SJCRH30 (cell line): Measurements from ENCODE around the gene CSTPP1. TPM values are rescaled to one million over a fixed set of nuclear protein-coding genes. Genes with fewer than 3 reads are reported as not detected.
A peak's percentile ranks its signal among the peaks of the same experiment; 100 is the strongest.
"Not testable (repeated sequence)": the region's sequence is repeated elsewhere in the genome, so short reads cannot be mapped to it uniquely, and the experiment has no call there.

Experiments
- DNase-seq, 2 experiments: peaks; one replicate each; pipeline ENCODE4 v3.0.0-alpha.2; 2015 to 2020
- H3K27ac ChIP-seq: fragments of 250-450 bp; sonication (Bioruptor Pico); 2 replicates; pipeline ENCODE4 v1.5.1; 2020; ENCODE audit warnings: mild to moderate bottlenecking, moderate library complexity
- H3K27me3 ChIP-seq: fragments of 250-450 bp; sonication (Bioruptor Pico); 2 replicates; pipeline ENCODE4 v1.5.1; 2020; ENCODE audit warnings: mild to moderate bottlenecking, moderate library complexity
- H3K36me3 ChIP-seq: fragments of 250-450 bp; sonication (Bioruptor Pico); 2 replicates; pipeline ENCODE4 v1.5.1; 2020; ENCODE audit warnings: mild to moderate bottlenecking, moderate library complexity
- H3K4me1 ChIP-seq: fragments of 250-450 bp; sonication (Bioruptor Pico); 2 replicates; pipeline ENCODE4 v1.5.1; 2020; ENCODE audit warnings: mild to moderate bottlenecking, moderate library complexity
- H3K4me3 ChIP-seq: fragments of 250-450 bp; sonication (Bioruptor Pico); 2 replicates; pipeline ENCODE4 v1.5.1; 2020; ENCODE audit warnings: mild to moderate bottlenecking, moderate library complexity
- H3K9me3 ChIP-seq: fragments of 250-450 bp; sonication (Bioruptor Pico); replicated peaks from 2 replicates; pipeline ENCODE4 v1.5.1; 2020; ENCODE audit warnings: mild to moderate bottlenecking, moderate library complexity
- total RNA-seq: library from RNA; depleted of rRNA; stranded (reverse); fragments of >200 nt; shearing (Covaris generic); gene quantifications from 2 replicates; pipeline ENCODE4 v1.2.3, GENCODE V29; 2014

Gene CSTPP1
- total RNA-seq, 1 experiment from 2014 or later: 24.5 TPM

DNA sequence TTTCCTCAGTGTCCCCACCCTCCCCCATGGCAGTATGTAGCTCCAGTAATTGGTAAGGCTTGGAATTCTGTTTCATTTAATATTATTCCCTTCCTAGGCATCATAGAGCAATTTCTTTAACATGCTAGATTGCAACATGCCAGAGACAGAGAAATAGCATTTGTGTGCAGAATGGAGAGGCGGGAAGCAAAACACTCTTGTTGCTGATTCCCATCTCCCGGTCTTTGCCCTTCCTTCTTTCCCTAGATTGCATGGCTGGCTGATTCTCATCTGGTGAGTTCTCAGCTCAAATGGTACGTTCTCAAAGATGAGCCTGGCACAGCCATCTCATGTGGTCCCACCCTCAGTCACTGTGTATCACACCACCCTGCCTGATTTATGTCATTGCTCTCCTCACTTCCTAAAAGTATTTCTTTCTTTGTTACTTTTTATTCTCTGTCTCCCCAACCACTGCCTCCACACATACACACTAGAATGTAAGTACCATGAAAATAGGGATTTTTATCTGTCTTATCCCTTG, 173.2 kb downstream of the CSTPP1 start:
- Histone ChIP-seq H3K4me3 (no peak overlapping the region), H3K36me3 (no peaks in the 10 kb centered on the region), H3K27ac (no peak overlapping the region), H3K9me3 (peaks cover 3% of the 10 kb centered on the region), H3K27me3 (no peaks in the 10 kb centered on the region), H3K4me1 (peaks cover 4% of the 10 kb centered on the region)
- DNase-seq: no peak

DNA sequence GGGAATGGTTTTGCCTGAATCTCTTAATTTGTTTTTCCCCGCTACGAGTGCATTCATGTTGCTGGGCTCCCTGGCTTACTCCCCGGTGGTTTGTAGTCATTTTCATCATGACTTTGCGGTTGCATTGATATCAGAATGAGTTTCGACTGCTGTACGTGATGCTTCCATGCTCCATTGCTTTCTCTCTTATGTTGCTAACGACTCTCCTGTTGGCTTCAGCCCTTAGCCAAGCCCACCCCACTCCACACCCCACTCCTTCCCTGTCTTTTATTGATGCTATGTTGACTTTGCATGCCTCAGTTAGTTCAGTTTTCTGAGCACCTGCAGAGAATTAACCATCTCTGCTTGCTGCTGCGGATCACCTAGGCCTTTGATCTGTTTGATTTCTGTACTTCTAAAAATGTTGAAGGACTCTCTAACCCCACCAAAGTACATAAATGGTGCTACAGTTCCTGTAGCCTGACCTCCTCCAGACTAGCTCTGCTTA, 174.8 kb downstream of the CSTPP1 start:
- Histone ChIP-seq H3K27me3 (no peaks in the 10 kb centered on the region), H3K4me1 (no peaks in the 10 kb centered on the region), H3K4me3 (no peak overlapping the region), H3K9me3 (peaks cover 3% of the 10 kb centered on the region), H3K27ac (no peak overlapping the region), H3K36me3 (no peaks in the 10 kb centered on the region)
- DNase-seq: no peak

GRCh38 chr11:47112941-47113340, 176.4 kb downstream of the CSTPP1 start:
- not testable (repeated sequence) for H3K27ac ChIP-seq, H3K4me1 ChIP-seq, H3K9me3 ChIP-seq, H3K36me3 ChIP-seq, H3K4me3 ChIP-seq, H3K27me3 ChIP-seq, DNase-seq

- not testable (repeated sequence) for H3K9me3 ChIP-seq, H3K27me3 ChIP-seq, H3K4me1 ChIP-seq, DNase-seq, H3K27ac ChIP-seq, H3K4me3 ChIP-seq, H3K36me3 ChIP-seq
These were observed 182.6 kb downstream of the CSTPP1 start for GRCh38 chr11:47118958-47119688.

DNA sequence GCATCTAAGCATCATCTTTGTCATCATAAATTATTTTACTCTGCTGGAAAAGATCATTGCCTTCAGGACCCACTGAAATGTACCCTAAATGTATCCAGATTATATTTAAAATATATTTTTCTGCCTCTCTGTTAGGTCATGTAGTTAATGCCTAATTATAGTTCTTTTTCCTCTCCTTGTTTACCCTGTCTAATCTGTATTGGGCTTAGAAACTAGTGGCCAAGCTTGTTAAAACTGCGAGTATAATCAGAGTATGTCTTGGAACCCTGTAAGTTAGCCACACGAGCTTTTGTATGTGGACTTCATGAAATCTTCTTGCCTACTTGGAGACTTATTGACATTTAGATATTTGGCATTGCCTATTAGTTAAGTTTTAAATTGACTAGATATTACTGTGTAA, 184.5 kb downstream of the CSTPP1 start:
- H3K27ac ChIP-seq: no peak overlapping the region
- no peaks in the 10 kb centered on the region for H3K36me3 ChIP-seq
- H3K4me3 ChIP-seq: no peak overlapping the region
- no peaks in the 10 kb centered on the region for H3K4me1 ChIP-seq
- no peaks in the 10 kb centered on the region for H3K27me3 ChIP-seq
- DNase-seq: no peak
- H3K9me3 ChIP-seq: no peaks in the 10 kb centered on the region

DNA sequence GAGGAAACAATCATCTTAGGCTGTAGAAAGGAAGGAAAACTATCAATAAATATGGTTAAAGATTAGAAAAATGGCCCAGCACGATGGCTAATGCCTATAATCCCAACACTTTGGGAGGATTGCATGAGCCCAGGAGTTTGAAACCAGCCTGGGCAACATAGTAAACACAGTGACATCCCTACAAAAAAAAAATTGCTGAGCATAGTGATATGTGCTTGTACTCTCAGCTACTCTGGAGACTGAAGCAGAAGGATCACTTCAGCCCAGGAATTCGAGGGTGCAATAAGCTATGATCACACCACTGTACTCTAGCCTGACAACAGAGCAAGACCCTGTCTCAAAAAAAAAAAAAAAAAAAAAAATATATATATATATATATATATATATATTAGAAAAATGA, 185.2 kb downstream of the CSTPP1 start:
- Histone ChIP-seq H3K9me3 (no peaks in the 10 kb centered on the region), H3K27me3 (no peaks in the 10 kb centered on the region), H3K4me1 (no peaks in the 10 kb centered on the region), H3K4me3 (no peak overlapping the region), H3K27ac (no peak overlapping the region), H3K36me3 (no peaks in the 10 kb centered on the region)
- DNase-seq: no peak

DNA sequence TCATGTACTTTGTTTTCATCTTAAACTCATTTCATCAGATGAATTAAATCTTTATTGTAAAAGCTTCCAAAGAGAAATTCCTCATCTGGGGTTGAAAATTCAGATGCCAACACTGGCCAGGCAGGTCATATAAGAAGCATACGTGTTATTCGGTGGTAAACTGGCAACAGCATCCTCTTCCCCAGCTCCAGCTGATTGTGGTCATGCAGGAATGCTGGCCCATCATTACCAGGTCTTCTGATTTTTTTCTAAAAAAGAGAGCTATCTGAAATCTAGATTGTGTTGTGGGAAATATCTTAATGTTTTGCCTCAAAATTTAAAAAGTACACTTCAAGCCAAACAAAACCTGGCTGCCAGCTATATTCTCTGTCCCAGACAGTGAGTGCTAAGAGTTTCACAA, 186.5 kb downstream of the CSTPP1 start:
- Histone ChIP-seq H3K4me1 (no peaks in the 10 kb centered on the region), H3K36me3 (no peaks in the 10 kb centered on the region), H3K27ac (no peak overlapping the region), H3K9me3 (no peaks in the 10 kb centered on the region), H3K27me3 (no peaks in the 10 kb centered on the region), H3K4me3 (no peak overlapping the region)
- no peak for DNase-seq

DNA sequence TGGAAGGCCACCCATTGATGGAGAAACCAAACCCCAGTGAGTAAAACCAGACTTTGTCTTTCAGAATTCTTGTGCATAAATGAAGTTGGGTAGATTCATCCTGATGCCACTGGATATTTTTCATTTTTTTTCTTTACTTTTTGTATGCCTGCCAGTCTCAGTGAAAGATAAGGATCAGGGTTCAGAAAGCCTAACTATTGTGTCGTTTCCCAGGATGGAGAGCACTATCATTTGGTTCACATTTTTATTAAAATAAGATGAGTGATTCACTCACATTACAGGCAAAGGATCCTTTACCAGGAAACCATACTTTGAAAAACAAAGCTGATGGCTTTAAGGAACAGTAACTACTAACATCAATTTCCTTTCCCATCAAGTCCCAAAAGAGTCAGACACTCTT, 188.1 kb downstream of the CSTPP1 start:
- no peak overlapping the region for H3K27ac ChIP-seq

DNA sequence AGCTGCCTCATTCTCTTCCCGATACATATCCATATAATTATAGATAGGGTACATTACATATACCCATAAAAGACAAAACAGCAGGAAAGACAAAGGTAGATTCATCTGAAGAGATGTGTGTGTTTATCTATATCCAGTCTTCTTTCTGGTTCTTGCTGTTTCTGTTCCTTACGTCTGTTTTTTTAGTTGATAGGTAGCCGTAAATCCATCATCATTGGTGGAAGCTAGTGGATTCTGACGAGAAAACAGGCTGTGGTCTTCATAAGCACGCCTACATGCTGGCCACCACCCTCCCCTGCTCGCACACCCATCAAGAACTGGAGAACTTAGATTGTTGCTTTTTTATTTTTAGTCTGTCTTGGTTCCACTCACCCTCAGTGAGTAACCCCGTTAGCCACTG, 188.5 kb downstream of the CSTPP1 start:
- DNase-seq: no peak
- H3K9me3 ChIP-seq: no peaks in the 10 kb centered on the region
- no peak overlapping the region for H3K27ac ChIP-seq
- no peaks in the 10 kb centered on the region for H3K4me1 ChIP-seq
- H3K27me3 ChIP-seq: no peaks in the 10 kb centered on the region
- H3K36me3 ChIP-seq: no peaks in the 10 kb centered on the region
- H3K4me3 ChIP-seq: no peak overlapping the region

More for the DNA sequence above, 188.1 kb downstream of the CSTPP1 start:
- Histone ChIP-seq H3K4me1 (no peaks in the 10 kb centered on the region), H3K4me3 (no peak overlapping the region), H3K36me3 (no peaks in the 10 kb centered on the region), H3K9me3 (no peaks in the 10 kb centered on the region), H3K27me3 (no peaks in the 10 kb centered on the region)
- DNase-seq: no peak

DNA sequence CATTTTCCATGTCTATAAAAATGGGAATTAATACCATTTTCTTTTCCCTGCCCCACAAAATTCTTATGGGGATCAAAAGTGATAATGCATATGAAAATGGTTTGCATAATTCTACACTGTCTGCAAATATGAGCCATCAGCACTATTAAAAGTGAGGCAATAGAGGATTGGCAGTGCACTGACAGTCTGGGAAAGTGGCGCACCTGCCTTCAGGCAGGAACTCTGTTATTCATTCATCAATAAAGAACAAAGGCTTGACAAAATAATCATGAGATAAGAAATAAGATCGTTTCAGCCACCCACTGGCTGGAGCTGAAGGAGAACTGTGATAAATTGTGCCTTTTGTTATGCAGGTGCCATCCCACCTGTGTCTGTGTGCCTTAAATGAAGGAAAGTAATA, 190.7 kb downstream of the CSTPP1 start:
- Histone ChIP-seq H3K4me3 (no peak overlapping the region), H3K9me3 (no peaks in the 10 kb centered on the region), H3K36me3 (no peaks in the 10 kb centered on the region), H3K4me1 (peaks cover 14% of the 10 kb centered on the region), H3K27me3 (no peaks in the 10 kb centered on the region), H3K27ac (no peak overlapping the region)
- DNase-seq: no peak

DNA sequence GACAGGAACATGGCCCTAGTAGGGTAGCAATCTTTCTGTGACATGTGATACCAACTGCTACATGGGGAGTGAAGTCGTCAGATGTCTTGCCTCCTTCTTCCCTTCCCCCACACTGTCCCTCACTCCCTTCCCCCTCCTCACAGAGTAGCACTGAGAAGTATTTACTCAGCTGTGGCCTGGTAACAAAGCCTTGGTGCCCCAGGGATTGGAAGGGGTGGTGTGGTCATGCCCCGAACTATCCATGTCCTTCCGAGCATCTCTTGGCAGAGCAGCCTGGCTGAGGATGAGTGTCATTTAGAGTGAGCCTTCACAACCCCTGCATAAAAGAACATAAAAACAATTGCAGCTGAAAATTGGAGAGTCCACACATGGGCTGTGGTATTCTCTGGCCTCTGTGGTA, 194.0 kb downstream of the CSTPP1 start:
- Histone ChIP-seq H3K36me3 (no peaks in the 10 kb centered on the region), H3K4me3 (no peak overlapping the region), H3K4me1 (peaks cover 14% of the 10 kb centered on the region), H3K27me3 (no peaks in the 10 kb centered on the region), H3K9me3 (no peaks in the 10 kb centered on the region), H3K27ac (peak overlapping the region; percentile 5; the same call in 1 of the 2 replicates)
- peak; percentile 86 to 87 for DNase-seq

DNA sequence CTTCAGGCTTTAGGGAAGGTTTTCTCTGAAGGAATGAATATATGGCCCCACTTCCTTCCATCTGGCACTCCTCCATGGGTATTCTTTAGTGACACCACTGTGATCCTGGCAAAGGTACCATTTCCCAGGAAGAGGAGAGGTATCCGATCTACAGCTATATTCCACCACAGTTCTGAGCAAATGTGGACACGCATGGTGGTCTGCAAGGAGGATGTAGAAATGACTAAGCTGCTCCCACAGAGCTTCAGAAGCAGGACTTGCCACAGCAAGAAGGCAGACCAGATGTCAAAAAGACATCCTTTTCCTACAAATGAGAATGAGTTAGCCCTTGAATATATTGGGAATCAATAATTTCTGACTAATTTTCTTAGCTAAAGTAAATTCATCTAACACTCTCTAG, 194.6 kb downstream of the CSTPP1 start:
- peaks cover 14% of the 10 kb centered on the region for H3K4me1 ChIP-seq

DNA sequence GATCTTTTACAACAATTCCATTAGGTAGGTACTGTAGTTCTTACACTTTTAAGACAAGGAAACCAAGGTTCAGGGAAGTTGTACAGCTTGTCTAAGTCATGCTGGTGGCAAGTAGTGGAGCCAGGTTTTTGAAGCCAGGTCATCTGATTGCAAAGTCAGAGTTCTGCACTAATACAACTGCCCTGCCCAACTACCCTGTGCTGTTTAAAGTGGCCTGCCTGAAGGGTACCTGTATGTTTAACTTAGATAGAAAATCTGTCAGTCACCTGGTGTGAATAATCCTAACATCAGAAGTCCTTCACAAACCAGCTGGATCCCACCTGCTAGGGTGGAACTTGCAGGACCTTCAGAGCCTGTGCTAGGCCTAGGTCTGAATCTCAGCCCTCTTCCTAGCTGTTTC, 195.9 kb downstream of the CSTPP1 start:
- H3K4me3 ChIP-seq: no peak overlapping the region
- no peak for DNase-seq
- H3K36me3 ChIP-seq: no peaks in the 10 kb centered on the region
- peaks cover 14% of the 10 kb centered on the region for H3K4me1 ChIP-seq
- no peak overlapping the region for H3K27ac ChIP-seq
- no peaks in the 10 kb centered on the region for H3K27me3 ChIP-seq
- H3K9me3 ChIP-seq: no peaks in the 10 kb centered on the region

More for the DNA sequence above, 194.6 kb downstream of the CSTPP1 start:
- no peak for DNase-seq
- H3K4me3 ChIP-seq: no peak overlapping the region
- no peaks in the 10 kb centered on the region for H3K36me3 ChIP-seq
- H3K27me3 ChIP-seq: no peaks in the 10 kb centered on the region
- no peaks in the 10 kb centered on the region for H3K9me3 ChIP-seq
- H3K27ac ChIP-seq: peak overlapping the region; percentile 5; the same call in 1 of the 2 replicates

DNA sequence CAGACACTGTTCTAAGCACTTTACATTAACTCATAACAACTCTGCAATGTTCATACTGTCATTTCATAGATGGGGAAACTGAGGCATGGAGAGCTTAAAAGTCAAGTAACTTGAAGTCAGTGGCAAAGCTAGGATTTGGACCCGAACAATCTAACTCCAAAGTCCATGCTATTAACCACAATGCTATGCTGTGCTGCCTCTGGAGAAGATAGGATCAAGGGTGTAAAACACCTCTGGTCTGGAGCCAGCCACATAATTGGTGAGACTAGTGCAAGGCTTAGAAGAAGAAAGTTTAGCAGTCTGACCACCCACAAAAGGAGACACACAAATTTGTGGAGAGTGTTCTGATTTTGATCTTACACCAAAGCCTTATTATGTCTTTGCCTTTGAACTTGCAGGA, 196.4 kb downstream of the CSTPP1 start:
- Histone ChIP-seq H3K36me3 (no peaks in the 10 kb centered on the region), H3K27me3 (no peaks in the 10 kb centered on the region), H3K4me3 (no peak overlapping the region), H3K4me1 (peaks cover 14% of the 10 kb centered on the region), H3K9me3 (no peaks in the 10 kb centered on the region), H3K27ac (no peak overlapping the region)
- no peak for DNase-seq

GRCh38 chr11:47136327-47136726, 199.8 kb downstream of the CSTPP1 start:
- no peak for DNase-seq
- H3K27me3 ChIP-seq: no peaks in the 10 kb centered on the region
- H3K36me3 ChIP-seq: no peaks in the 10 kb centered on the region
- H3K4me1 ChIP-seq: peaks cover 2% of the 10 kb centered on the region
- H3K27ac ChIP-seq: no peak overlapping the region
- H3K4me3 ChIP-seq: no peak overlapping the region
- no peaks in the 10 kb centered on the region for H3K9me3 ChIP-seq

DNA sequence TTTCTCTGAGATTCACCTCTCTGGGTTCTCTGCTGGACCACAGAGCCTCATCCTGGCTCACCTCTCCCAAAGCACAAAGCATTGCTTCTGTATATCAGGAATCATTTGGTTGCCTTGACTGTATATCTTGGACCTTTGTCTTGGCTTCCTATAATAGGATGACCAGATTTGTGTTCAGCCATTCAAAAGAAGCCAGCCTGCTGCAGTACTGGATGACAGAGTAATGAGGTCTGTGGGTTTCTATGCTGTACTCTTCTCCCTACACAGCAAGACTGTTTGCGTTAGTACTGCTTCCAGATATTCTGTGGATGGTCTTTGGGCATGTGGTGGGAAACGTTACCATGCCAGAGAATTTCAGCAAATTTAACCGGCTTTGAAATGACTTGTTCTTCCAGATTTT, 200.4 kb downstream of the CSTPP1 start:
- no peaks in the 10 kb centered on the region for H3K36me3 ChIP-seq
- DNase-seq: no peak
- H3K4me3 ChIP-seq: no peak overlapping the region
- H3K4me1 ChIP-seq: no peaks in the 10 kb centered on the region
- no peak overlapping the region for H3K27ac ChIP-seq
- no peaks in the 10 kb centered on the region for H3K27me3 ChIP-seq
- H3K9me3 ChIP-seq: no peaks in the 10 kb centered on the region
